ENCODE data around the gene PMS2.
"Not testable (repeated sequence)": the region's sequence is repeated elsewhere in the genome, so short reads cannot be mapped to it uniquely, and the experiment has no call there.

PMS2 gene

DNA sequence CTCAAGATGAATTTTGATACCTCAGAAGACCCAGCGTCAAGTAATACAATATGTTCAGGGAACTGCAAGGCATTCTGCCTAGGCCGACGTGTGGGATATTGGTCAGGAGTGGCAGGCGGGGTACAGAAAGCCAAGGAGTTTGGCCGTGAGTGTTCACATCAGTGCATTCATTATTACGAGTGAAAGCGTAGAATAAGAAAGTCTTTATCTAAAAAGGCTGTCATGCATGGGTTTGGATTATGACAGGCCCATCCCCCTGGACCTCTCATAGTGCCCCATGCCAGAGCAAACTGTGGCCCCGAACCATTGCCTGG, 7.8 kb upstream of the PMS2 start:
- DNase-seq (ENCODE audit: low read depth in 2 of 2) = no peak

DNA sequence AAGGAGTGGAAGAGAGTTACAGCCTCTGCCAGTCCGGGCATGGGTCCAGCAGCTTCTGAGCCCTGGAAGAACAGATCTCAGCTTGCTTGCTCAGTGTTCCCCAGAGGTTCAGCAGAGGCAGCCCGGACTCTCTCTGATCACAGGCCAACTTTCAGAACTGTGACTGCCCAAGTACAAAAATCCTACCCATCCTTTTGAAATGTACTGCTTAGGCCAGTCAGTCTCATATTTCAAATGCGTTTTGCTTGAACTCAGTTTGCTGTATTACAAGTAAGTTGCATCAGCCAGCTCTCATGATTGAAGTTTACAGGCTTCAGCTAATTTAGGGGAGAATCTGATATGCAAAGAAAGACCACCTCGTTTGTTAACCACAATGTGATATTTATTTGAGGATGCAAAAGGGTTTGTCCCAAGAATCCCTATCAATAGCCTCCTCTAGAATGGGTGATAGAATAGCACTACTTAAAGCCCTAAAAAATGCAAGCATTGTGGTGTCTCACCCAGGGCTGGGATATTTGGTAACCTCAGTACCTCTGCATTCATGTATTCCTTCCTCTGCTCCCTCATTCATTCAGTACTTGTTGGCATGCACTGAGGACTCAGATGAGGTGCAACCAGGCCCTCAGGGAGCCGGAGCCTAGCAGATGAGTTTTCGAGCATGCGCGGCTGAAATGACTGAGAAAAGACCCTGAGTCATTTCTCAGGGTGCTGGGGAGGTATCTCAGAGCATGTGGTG, 7.2 kb upstream of the PMS2 start:
- no peak for DNase-seq (ENCODE audit: low read depth in 2 of 2)

DNA sequence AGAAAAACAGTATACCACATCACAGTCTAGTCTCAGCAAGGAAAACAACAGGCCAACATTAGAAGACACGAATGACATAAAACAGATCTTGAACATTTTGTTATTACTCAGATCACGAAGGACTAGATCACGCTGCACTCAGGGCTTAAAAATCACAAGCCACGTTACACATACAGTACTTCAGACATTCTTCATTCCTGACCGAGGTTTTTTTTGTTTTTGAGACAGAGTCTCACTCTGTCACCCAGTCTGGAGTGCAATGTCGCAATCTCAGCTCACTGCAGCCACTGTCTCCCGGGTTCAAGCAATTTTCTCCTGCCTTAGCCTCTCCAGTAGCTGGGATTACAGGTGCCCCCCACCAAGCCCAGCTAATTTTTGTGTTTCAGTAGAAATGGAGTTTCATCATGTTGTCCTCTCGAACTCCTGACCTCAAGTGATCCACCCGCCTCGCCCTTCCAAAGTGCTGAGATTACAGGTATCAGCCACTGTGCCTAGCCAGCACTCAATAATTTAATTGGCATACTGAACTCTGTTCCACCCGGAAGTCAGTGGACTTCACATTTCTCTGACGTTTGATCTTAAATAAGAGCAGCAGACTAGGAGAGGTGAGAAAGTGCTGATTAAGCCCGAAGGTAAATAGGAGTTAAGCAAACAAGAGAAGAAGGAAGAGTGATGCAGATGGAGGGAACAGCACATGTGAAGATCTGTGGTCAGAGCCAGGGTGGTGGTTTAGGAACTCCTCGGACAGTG, 3.7 kb upstream of the PMS2 start:
- DNase-seq (ENCODE audit: low read depth in 2 of 2) = no peak

DNA sequence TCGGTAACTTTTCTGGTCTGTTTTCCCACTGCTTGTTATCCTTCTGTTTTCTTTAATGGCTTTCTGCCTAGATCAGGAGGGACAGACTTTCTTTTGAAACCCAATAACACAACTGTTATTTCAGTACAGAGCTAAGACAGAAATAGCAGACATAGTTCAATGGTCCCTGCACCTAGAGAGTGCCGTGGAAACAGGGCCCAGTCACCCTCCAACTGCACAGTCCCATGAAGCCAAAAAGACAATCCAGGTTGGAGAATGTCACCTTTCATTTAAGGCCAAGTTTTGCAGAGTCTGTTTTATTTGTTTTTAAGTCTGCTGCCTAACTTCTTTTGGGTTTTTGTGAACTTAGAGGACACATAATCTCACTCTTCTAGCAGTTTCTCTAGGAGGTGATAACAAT, 2.7 kb upstream of the PMS2 start:
- DNase-seq (ENCODE audit: low read depth in 2 of 2) = no peak

DNA sequence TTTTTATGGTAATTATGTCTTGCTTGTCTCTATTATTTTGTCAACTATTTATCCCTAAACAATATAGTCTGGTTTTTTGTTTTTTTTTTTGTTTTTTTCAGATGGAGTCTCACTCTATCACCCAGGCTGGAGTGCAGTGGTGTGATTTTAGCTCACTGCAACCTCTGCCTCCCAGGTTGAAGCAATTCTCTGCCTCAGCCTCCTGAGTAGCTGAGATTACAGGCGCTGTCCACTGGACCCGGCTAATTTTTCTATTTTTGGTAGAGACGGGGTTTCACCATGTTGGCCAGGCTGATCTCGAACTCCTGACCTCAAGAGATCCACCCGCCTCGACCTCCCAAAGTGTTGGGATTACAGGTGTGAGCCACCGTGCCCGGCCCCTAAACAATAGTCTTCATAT, 1.5 kb upstream of the PMS2 start:
- DNase-seq (ENCODE audit: low read depth in 2 of 2) = not testable (repeated sequence)

DNA sequence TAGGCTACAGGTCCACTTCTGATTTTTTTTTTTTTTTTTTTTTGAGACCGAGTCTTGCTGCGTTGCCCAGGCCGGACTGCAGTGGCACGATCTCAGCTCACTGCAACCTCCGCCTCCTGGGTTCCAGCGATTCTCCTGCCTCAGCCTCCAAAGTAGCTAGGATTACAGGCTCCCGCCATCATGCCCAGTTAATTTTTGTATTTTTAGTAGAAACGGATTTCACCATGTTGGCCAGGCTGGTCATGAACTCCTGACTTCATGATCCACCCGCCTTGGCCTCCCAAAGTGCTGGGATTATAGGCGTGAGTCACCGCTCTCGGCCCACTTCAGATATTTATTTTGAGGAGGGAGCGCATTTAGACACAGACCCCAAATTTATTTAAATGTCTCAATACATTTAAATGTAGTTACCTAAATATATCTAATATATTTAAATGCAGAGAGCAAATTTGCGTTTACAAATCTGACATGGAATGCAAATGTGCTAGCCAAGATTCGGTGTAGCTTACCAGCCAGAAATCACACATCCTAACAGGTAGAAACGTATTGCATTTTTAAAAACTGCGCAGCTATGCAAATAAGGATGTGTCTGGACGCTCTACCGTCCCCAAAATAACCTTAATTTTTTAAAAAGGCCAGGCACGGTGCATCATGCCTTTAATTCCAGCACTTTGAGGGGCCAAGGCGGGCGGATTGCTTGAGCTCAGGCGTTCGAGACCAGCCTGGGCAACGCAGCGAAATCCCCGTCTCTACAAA, 836 bp downstream of the PMS2 start:
- not testable (repeated sequence) for DNase-seq (ENCODE audit: low read depth in 2 of 2)

DNA sequence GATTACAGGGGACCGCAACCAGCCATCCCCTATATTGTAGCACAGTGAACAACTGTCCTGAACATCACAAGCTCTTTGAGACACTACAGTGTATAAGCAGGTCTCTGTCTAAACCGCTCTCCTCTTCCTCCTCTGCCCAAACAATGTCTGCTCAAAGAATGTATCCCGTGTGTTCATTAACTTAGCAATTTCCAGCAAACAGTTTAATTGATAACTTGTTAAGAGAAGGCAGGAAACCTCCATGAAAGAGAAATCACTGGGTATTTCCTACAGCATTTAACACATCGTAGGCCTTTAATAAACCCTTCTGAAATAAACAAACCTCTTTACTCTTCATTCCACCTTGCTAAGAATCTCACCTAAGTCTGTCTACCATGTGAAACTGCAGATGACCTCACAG, 1.5 kb downstream of the PMS2 start:
- no peak for DNase-seq (ENCODE audit: low read depth in 2 of 2)

DNA sequence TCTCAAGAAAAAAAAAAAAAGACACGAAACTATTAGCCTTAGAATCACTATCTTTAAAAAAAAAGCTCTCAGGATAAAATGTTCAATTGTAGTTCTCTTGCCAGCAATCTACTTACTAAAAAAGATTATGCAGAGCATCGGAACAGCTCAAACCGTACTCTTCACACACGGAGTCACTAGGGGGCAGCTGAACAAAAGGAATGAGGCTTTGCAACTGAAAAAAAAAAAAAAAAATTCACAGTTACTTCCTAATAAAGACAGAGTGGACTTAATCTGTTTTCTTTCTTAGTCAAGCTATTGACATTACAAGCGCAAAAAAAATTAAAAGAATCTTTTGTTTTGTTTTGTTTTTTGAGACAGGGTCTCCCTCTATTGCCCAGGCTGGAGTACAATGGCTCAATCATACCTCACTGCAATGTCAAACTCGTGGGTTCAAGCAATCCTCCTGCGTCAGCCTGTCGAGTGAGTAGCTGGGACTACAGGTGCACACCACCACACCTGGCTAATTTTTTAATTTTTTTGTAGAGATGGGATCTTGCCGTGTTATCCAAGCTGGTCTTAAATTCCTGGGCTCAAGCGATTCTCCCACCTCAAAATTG, 11.5 kb downstream of the PMS2 start:
- no peak for DNase-seq (ENCODE audit: low read depth in 2 of 2)

DNA sequence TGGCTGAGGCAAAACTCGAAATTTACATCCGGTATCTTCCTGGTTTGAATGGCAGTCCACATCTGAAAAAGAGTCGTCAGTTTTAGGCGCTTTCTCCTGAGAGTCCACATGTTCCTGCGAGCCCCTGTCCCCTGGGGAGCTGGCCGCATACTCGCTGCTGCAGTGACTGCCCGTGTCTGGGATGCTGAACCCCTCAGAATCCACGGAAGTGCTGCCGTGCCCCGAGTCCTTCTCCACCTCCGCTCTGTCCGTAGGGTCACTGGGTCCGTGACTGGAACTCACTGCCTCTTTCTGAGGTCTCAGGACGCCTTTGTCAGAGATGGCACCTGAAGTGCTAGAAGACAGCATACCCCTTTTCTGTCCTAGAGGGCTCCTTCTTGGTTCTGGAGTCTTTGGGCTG, 21.8 kb downstream of the PMS2 start:
- not testable (repeated sequence) for DNase-seq (ENCODE audit: low read depth in 2 of 2)

DNA sequence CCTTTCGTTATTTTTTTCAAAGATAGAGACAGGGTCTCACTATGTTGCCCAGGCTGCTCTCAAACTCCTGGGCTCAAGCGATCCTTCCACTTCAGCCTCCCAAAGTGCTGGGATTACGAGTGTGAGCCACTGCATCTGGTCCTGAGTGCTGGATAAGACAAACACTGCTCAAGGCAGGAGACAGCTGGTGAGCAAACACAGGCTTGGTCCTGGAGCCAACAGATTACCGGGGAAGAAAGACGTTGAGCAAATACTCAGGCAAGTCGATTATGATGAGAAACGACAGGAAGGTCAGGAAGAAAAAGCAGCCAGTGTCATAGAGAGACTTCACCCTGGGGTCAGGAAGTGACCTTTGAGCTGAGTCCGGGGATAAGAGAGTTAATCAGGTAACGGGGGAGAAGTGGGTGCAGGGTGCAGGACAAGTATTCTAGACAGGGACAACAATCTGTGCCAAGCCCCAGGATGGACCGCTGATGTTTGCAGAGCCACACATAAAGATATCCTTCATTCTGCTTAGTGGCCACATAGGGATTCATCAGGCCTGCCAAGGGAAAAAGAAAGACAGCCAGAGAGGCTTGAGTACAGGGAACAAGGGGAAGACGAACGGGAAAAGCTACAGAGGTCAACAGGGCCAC, 29.1 kb downstream of the PMS2 start:
- DNase-seq (ENCODE audit: low read depth in 2 of 2) = not testable (repeated sequence)

DNA sequence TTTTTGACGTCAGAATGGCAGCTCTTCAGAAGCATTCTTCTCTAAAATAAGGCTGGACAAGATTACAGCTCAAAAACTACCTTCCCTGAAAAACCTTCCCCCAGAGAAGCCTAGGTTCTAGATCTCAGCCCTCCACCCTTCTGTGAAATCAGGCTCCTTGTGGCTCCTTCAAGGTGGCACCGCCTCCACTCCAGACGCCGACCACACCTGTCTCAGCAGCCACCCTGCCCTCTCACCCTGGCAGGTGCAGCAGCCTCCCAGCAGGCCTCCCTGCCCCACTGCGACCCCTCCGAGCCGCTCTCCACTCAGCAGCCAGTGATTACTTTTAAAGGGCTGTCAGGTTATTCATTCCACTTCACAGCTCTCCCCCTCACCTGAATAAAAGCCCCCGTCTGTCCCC, 35.3 kb downstream of the PMS2 start:
- not testable (repeated sequence) for DNase-seq (ENCODE audit: low read depth in 2 of 2)

DNA sequence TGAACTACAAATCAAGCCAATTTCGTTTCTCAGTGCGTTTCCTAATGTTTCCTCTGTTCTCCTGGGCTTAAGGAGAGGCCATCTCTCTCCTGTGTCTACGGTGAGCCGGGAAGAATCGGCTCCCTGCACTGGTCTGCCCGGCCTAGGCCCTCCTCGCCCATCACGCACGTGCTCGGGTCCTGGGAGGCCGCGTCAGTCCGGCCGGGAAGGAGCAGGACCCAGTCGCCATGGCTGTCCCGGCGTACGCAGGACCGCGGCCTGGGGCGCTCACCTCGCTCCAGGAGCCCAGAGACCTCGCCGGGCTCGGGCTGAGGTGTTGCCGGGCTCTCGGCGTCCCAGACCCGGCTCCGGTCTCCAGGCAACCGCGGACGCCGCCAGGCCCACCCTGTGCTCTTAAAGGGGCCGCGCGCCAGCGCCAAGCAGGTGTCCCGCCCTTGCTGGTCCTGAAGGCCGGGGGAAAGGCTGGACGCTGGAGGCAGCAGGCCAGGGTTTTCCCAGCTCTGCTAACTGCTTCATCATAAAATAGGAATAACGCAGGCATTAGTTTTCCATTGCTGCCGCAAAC, 38.4 kb downstream of the PMS2 start, which contains the start of gene RSPH10B:
RSPH10B (minus strand) TSS at position 343 of the 565 bp plus-strand sequence. CDS start 3,573 bp downstream, outside the sequence.
- DNase-seq (ENCODE audit: low read depth in 2 of 2) = not testable (repeated sequence)

DNA sequence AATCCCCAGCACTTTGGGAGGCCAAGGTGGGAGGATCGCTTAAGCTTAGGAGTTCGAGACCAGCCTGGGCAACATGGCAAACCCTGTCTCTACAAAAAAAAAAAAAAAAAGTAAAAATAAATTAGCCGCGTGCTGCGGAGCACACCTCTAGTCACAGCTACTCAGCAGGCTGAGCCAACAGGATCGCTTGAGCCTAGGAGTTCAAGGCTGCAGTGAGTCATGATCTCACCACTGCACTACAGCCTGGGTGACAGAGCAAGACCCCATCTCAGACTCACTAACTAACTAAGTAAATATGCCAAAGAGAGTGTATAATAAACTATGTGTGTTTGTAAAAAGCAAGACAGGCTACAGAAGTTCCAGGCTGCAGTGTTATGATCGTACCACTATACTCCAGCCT, 45.0 kb downstream of the PMS2 start:
- not testable (repeated sequence) for DNase-seq (ENCODE audit: low read depth in 2 of 2)

DNA sequence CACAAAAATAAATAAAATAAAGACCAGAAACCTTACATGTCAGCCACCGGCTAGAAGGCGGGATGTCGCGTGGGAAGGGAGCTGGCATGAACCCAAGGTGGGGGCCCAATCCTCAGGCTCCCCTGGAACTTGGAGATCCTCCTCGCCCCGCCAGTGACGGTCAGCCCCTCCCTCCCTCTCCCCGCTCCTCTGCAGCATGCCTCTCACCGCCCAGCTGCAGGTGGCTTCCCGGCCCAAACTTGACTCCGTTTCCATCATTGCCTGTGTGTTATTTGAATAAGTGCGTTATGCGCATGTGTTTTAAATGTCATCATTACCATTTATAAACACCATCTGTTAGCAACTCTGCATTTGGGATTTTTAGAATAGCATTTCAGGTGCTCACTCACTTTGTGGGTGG, 45.6 kb downstream of the PMS2 start:
- not testable (repeated sequence) for DNase-seq (ENCODE audit: low read depth in 2 of 2)

DNA sequence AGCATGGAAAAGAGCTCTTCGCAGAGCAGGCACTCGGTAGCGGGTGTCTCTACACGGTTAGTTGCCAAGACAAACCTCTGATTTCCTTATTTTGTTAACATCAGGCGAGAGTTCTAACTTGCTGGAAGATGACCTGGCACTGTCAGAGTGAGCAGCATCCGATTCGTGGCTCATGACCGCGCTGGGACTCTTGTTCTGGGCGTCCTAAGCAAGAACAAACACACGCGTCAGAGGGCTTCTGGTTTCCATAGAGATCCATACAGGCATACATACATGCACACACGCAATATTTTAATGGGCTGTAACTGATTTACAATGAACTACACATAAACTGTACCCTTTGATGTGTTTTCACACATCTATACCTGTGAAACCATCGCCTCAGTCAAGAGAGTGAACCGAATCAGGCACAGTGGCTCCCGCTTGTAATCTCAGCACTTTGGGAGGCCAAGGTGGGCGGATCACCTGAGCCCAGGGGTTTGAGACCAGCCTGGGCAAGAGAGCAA, 73.9 kb downstream of the PMS2 start:
- DNase-seq (ENCODE audit: low read depth in 2 of 2) = not testable (repeated sequence)

DNA sequence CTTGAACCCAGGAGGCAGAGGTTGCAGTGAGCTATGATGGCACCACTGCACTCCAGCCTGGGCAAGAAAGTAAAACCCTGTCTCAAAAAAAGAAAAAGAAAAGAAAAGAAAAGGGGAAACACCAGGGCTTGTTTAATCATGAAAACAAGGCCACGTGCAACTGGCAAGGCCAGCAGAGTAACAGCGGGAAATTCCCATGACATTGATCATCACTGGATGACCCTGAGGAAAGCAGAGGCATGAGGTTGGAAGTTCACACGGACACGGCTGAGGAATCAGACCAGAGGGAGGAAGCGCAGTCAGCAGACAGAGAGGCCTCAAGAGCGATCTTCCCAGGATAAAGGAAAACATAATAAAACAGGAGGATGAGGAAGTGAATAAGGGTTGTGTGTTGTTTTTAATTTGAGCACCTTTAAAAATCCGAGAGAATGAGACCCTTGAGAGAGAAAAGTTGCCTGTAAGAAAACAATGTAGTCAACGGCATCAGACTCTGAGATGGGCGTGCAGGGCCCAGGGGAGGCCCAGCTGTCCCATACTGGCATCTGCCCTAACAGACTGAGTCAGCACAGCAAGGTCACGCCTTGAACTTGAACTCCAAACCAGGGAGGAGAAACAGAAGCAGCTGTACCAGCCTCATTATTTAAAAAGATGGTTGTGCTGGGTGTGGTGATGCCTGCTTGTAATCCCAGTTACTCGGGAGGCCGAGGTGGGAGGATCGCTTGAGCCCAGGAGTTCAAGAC, 76.8 kb downstream of the PMS2 start:
- DNase-seq (ENCODE audit: low read depth in 2 of 2) = not testable (repeated sequence)

DNA sequence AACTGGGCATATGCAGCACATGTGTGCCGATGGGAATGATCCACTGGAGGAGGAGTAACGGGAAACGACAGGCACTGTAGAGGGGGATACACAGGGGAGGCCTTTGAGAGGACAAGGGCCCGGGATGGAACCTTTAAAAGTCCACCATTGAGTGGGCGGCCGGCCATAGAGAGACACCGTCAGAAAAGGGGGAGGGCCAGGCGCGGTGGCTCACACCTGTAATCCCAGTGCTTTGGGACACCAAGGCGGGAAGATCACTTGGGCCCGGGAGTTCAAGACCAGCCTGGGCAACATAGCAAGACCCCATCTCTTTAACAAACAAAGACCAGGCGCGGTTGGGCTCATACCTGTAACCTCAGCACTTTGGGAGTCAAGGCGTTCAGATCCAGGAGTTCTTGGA, 77.6 kb downstream of the PMS2 start:
- DNase-seq (ENCODE audit: low read depth in 2 of 2) = not testable (repeated sequence)

DNA sequence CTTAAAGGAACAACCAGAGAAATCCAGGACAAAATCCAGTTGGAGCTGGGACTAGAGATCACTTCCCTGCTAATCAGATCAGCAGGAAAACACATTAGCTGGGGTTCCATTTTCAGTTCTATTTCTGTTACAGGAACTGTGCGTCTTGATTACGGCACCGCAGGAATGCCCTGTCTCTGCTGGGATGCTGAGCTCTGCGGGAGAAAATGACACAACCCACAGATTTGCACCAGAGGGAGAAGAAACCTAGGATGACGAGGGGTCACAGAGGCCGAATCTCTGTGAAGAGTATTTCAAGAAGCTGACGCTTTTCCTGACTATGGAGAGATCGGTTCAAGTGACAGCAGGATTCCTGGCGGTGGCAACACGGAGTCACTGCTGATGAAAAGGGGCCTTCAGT, 78.6 kb downstream of the PMS2 start:
- not testable (repeated sequence) for DNase-seq (ENCODE audit: low read depth in 2 of 2)

DNA sequence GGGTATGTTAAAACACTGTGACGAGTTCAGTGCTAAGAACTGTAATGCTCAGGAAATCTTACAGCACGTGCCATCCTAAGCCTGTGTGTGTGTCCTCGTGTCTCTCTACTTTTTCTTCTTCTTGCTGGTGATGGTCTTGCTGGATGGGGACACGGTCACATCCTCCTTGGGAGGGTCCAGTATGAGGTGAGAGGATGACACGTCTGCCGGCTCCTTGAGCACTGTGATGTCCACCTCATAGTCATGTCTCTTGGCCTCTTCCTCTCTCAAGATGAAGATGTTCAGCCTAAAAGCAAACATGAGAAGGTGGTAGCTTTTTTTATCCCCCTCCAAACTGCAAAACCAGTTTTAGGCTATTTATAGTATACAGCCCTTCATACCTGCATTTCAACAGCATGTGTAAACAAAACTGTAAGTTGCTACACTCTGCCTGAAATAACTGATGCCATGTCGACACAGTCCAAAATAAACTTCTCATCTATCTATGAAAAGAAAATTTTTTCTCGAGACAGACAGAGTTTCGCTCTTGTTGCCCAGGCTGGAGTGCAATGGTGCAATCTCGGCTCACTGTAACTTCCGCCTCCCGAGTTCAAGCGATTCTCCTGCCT, 82.5 kb downstream of the PMS2 start:
- not testable (repeated sequence) for DNase-seq (ENCODE audit: low read depth in 2 of 2)

DNA sequence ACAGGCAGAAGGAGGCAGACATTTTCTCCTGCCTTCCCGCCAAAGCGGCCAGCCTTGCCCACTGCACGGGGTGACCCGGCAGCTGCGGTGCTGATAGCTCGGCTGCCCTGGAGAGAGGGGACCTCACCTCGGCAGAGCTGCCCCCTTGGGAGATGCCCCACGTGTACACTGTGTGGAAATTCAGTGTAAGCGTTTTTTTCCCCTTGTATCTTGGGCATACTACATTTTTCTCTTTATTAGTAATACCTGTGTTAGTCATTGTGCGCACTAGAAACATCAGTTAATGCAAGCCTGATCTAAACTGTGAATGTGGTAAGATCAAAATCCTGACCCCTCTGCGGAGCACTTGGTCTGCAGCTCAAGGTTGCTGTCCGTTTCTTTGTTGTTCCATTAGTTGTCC, 84.2 kb downstream of the PMS2 start:
- not testable (repeated sequence) for DNase-seq (ENCODE audit: low read depth in 2 of 2)
